K562 treated with DMSO at 1 percent for 48 hours (cell line): ENCODE measurements around the gene DEFB126. TPM values are rescaled to one million over a fixed set of nuclear protein-coding genes. Genes with fewer than 3 reads are reported as not detected.

Experiments
- total RNA-seq: library from RNA; unstranded; fragments of 300-600 nt; gene quantifications from 2 replicates; pipeline ENCODE4 v1.2.3, GENCODE V29; 2022; ENCODE audit warnings: low replicate concordance; ENCODE audit errors: extremely low read depth

DEFB126 gene, protein sequence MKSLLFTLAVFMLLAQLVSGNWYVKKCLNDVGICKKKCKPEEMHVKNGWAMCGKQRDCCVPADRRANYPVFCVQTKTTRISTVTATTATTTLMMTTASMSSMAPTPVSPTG
- total RNA-seq: not detected in 2 replicates

DNA sequence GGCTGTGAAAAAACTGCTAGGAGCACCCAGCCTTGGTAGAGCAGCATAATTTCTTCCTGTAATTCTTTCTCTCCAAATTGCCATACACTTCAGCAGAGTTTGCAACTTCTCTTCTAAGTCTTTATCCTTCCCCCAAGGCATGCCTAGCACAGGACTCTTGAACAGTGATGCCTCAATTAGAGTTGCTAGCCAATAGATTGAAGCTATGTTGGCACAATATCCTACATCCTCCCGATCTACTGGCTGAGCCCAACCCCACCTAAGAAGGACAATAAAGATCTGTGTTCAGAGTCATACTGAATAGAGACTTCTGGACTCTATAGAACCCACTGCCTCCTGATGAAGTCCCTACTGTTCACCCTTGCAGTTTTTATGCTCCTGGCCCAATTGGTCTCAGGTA lies at the start of gene DEFB126:
DEFB126 (plus strand) TSS at position 301 of the 400 bp plus-strand sequence; CDS start at position 340, 39 bp downstream.

DNA sequence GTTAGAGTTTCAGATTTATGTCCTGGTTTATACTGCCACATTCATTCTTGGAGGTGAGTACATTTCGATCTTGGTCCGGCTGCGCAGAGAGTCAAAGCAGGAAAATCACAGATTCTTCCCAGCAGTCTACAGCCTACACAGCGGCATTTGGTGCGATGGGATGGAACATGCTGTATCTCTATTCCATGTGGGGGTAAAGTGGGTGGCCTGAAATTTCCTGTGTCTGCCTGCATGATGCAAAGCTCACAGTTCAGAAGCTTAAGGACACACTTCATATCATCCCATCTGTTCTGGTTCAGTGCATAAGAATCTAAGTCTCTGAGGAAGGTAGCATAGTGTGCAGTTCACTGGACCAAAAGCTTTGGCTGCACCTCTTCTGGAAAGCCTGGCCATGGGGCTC lies 14.8 kb downstream of the DEFB126 start, which contains the start of gene DEFB127:
DEFB127 (plus strand) TSS at position 301 of the 400 bp plus-strand sequence; CDS start at position 392, 91 bp downstream.

DNA sequence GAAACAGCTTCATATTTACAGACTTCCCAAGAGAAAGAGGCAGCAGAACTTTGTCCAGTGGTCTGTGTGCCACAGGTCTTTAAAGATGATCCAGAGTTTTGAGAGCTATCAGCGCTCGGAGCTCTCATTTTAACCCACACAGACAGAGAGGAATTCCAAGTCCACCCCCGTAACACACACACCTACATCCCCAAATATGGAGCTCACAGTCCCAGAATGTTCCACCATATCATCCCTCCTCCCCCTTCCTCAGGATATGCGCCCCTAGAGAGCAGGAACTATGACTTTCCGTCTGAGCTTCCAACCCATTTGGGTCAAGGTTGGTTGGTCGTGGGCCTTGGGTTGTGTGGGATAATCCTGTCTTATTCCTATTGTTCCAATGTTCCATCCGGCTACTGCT lies 47.2 kb downstream of the DEFB126 start, which contains the start of gene DEFB128:
DEFB128 (minus strand) TSS at position 101 of the 400 bp plus-strand sequence; CDS start at position 13, 88 bp downstream.

Other genes with a start within 250 kb of the DEFB126 start
- not detected in 2 replicates for gene DEFB125, start 54.9 kb upstream of the DEFB126 start, total RNA-seq
- gene DEFB127, start 14.9 kb downstream of the DEFB126 start, total RNA-seq: not detected in 2 replicates
- not detected in 2 replicates for gene DEFB128, start 47.1 kb downstream of the DEFB126 start, total RNA-seq
- gene DEFB129, start 84.7 kb downstream of the DEFB126 start, total RNA-seq: not detected in 2 replicates
- not detected in 2 replicates for gene DEFB132, start 115.1 kb downstream of the DEFB126 start, total RNA-seq
- not detected in 2 replicates for gene C20orf96, start 148.2 kb downstream of the DEFB126 start, total RNA-seq
- gene ZCCHC3, start 155.0 kb downstream of the DEFB126 start, total RNA-seq: not detected in 2 replicates
- gene SOX12, start 183.0 kb downstream of the DEFB126 start, total RNA-seq: not detected in 2 replicates
- not detected in 2 replicates for gene NRSN2, start 204.5 kb downstream of the DEFB126 start, total RNA-seq
- gene TRIB3, start 238.2 kb downstream of the DEFB126 start, total RNA-seq: 154 TPM in 1 of 2 replicates, not detected in the other